Osteocyte (in vitro differentiated cells): ENCODE data around the gene PRKCE. TPM values are rescaled to one million over a fixed set of nuclear protein-coding genes. Genes with fewer than 3 reads are reported as not detected.

Experiments used
- DNase-seq: peaks from one replicate; pipeline ENCODE4 v3.0.0; 2021; ENCODE audit warnings: mixed read lengths; ENCODE audit not compliant: unreplicated experiment; ENCODE audit errors: extremely low spot score
- H3K27ac Mint-ChIP-seq: one replicate; pipeline ENCODE4 v1.8.0; 2021; ENCODE audit warnings: mild to moderate bottlenecking, mixed read lengths; ENCODE audit not compliant: unreplicated experiment
- H3K27me3 Mint-ChIP-seq: one replicate; pipeline ENCODE4 v1.8.0; 2021; ENCODE audit warnings: mixed read lengths; ENCODE audit not compliant: unreplicated experiment
- H3K36me3 Mint-ChIP-seq: one replicate; pipeline ENCODE4 v1.8.0; 2021; ENCODE audit warnings: mixed read lengths; ENCODE audit not compliant: unreplicated experiment
- H3K4me1 Mint-ChIP-seq: one replicate; pipeline ENCODE4 v1.8.0; 2021; ENCODE audit warnings: mixed read lengths; ENCODE audit not compliant: unreplicated experiment
- H3K4me3 Mint-ChIP-seq: one replicate; pipeline ENCODE4 v1.8.0; 2021; ENCODE audit warnings: mild to moderate bottlenecking, moderate library complexity, mixed read lengths; ENCODE audit not compliant: unreplicated experiment
- H3K9me3 Mint-ChIP-seq: one replicate; pipeline ENCODE4 v1.8.0; 2021; ENCODE audit warnings: mixed read lengths; ENCODE audit not compliant: unreplicated experiment
- total RNA-seq: library from RNA; stranded (reverse); gene quantifications from 2 replicates; pipeline ENCODE4 v1.2.1, GENCODE V29; 2021
- TF ChIP-seq, protein P1 (sequence below): fragments of 200-600 bp; sonication (generic); IDR thresholded peaks from 2 replicates; pipeline ENCODE4 v1.5.0; 2021; ENCODE audit warnings: antibody characterized with exemption, mild to moderate bottlenecking, moderate library complexity

The PRKCE gene
- total RNA-seq, 1 donor from 2014 or later = 13.8 TPM

DNA sequence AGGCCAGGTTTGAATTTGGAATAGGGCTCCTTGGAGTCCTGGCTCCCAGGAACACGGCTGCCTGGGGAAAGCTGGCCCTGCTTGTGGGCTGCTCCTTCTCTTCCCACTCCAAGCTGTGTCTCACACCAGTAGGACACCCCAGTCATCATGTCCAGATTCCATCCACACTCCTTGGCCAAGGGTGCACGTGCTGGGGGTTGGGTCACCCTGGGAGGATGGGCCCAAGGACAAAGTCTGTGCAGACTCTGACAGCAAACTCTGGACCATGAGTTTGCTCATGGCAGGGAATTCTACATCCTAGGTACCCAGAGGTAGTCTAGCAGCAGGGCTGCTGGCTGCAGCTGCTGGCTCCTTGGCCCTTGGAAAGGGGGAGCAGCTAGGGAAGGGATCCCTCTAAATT, 543.4 kb downstream of the PRKCE start:
- no peaks in the 10 kb centered on the region for H3K36me3 Mint-ChIP-seq
- no peak overlapping the region for H3K4me3 Mint-ChIP-seq
- H3K27me3 Mint-ChIP-seq = peaks cover 2% of the 10 kb centered on the region
- H3K9me3 Mint-ChIP-seq = no peaks in the 10 kb centered on the region
- TF ChIP-seq, protein P1, sequence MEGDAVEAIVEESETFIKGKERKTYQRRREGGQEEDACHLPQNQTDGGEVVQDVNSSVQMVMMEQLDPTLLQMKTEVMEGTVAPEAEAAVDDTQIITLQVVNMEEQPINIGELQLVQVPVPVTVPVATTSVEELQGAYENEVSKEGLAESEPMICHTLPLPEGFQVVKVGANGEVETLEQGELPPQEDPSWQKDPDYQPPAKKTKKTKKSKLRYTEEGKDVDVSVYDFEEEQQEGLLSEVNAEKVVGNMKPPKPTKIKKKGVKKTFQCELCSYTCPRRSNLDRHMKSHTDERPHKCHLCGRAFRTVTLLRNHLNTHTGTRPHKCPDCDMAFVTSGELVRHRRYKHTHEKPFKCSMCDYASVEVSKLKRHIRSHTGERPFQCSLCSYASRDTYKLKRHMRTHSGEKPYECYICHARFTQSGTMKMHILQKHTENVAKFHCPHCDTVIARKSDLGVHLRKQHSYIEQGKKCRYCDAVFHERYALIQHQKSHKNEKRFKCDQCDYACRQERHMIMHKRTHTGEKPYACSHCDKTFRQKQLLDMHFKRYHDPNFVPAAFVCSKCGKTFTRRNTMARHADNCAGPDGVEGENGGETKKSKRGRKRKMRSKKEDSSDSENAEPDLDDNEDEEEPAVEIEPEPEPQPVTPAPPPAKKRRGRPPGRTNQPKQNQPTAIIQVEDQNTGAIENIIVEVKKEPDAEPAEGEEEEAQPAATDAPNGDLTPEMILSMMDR = no peak
- no peak for DNase-seq
- H3K27ac Mint-ChIP-seq = no peak overlapping the region
- H3K4me1 Mint-ChIP-seq = no peaks in the 10 kb centered on the region

- Mint-ChIP-seq H3K4me1 (peaks cover 5% of the 10 kb centered on the region), H3K4me3 (no peak overlapping the region), H3K27ac (no peak overlapping the region), H3K36me3 (no peaks in the 10 kb centered on the region), H3K27me3 (peaks cover 2% of the 10 kb centered on the region), H3K9me3 (no peaks in the 10 kb centered on the region)
- DNase-seq = peak; percentile 73
- TF ChIP-seq, protein P1 = no peak
These were observed 544.3 kb downstream of the PRKCE start for GRCh38 chr2:46195819-46196218.

- no peak for DNase-seq
- Mint-ChIP-seq H3K27ac (no peak overlapping the region), H3K27me3 (no peaks in the 10 kb centered on the region), H3K4me1 (peaks cover 8% of the 10 kb centered on the region), H3K4me3 (no peak overlapping the region), H3K9me3 (peaks cover 4% of the 10 kb centered on the region), H3K36me3 (no peaks in the 10 kb centered on the region)
- TF ChIP-seq, protein P1 = no peak
These were observed 545.5 kb downstream of the PRKCE start for GRCh38 chr2:46196871-46197462.

- TF ChIP-seq, protein P1 = no peak
- Mint-ChIP-seq H3K4me3 (no peak overlapping the region), H3K36me3 (no peaks in the 10 kb centered on the region), H3K9me3 (peaks cover 4% of the 10 kb centered on the region), H3K27ac (no peak overlapping the region), H3K27me3 (no peaks in the 10 kb centered on the region), H3K4me1 (peaks cover 8% of the 10 kb centered on the region)
- DNase-seq = peak; percentile 57
These were observed 546.2 kb downstream of the PRKCE start for GRCh38 chr2:46197672-46198071.

DNA sequence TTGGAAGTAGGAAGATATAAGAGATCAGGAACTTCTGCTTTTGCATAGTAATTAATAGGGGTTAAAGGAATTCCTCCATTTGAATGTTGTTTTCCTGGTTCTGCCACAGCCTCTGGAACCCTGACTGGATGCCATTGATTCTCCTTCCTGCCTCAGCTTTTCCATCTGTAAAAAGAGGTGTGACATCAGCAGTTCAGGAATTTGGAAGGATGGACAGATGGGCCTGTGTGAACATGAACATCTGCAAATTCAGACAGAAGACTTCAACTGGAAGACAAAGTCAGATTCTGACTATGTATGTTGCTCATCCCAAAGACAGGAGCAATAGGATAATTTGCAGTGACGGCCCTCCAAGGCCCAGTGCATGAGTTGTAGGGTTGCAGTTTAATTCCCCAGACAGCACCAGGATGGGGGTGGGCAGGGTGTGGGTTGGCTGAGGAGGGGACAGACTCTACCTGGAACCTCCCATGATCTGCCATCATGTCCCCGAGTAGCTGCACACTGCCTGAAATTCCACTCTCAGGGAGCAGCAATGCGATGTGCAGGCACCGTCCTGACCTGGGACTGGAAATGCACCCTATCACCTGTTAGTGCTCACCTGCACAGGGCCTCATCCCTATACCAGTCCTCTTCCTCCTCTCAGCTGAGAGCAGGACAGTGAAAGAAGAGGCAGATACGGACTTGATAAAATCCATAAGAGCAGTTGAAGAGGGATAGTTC, 546.8 kb downstream of the PRKCE start:
- Mint-ChIP-seq H3K27me3 (no peaks in the 10 kb centered on the region), H3K27ac (no peak overlapping the region), H3K4me1 (peaks cover 8% of the 10 kb centered on the region), H3K9me3 (peaks cover 4% of the 10 kb centered on the region), H3K36me3 (no peaks in the 10 kb centered on the region), H3K4me3 (no peak overlapping the region)
- TF ChIP-seq, protein P1 = no peak
- no peak for DNase-seq
